Activated T-helper 1 cell treated with anti-CD3 and anti-CD28 coated beads, Interleukin-12 subunit alpha, Interleukin-12 subunit beta, Interleukin-2, Interleukin-4 antibody, amounts not matched to agents 30 ng/mL and 10 ng/mL and 1 ng/mL, durations not matched to agents 14 hours and 24 hours and 36 hours (primary cell): ENCODE data around the gene RNPEP. TPM values are rescaled to one million over a fixed set of nuclear protein-coding genes. Genes with fewer than 3 reads are reported as not detected.
"Not testable (repeated sequence)": the region's sequence is repeated elsewhere in the genome, so short reads cannot be mapped to it uniquely, and the experiment has no call there.

Experiments used
- DNase-seq: peaks from one replicate; pipeline ENCODE4 v3.0.0; 2021; ENCODE audit warnings: low spot score
- H3K27ac Mint-ChIP-seq: one replicate; pipeline ENCODE4 v1.8.0; 2021; ENCODE audit warnings: mild to moderate bottlenecking, mixed read lengths
- H3K27me3 Mint-ChIP-seq: one replicate; pipeline ENCODE4 v1.8.0; 2022; ENCODE audit warnings: mild to moderate bottlenecking, moderate library complexity, mixed read lengths; ENCODE audit not compliant: insufficient read depth
- H3K36me3 Mint-ChIP-seq: one replicate; pipeline ENCODE4 v1.8.0; 2021; ENCODE audit warnings: low read depth, mixed read lengths
- H3K4me1 Mint-ChIP-seq: one replicate; pipeline ENCODE4 v1.8.0; 2021; ENCODE audit warnings: low read depth, mixed read lengths
- H3K4me3 Mint-ChIP-seq: one replicate; pipeline ENCODE4 v1.8.0; 2021; ENCODE audit warnings: mild to moderate bottlenecking, moderate library complexity, mixed read lengths
- H3K9me3 Mint-ChIP-seq: one replicate; pipeline ENCODE4 v1.8.0; 2021; ENCODE audit warnings: mixed read lengths
- intact Hi-C: fragments of 100-400 bp; cut with micrococcal nuclease; formaldehyde crosslinking; loops from one replicate; pipeline ENCODE4 v1.15.1; 2024
- total RNA-seq: library from RNA; stranded (reverse); gene quantifications from 2 replicates; pipeline ENCODE4 v1.2.3, GENCODE V29; 2022

RNPEP gene
- total RNA-seq, 1 donor from 2014 or later = 34.2 TPM

DNA sequence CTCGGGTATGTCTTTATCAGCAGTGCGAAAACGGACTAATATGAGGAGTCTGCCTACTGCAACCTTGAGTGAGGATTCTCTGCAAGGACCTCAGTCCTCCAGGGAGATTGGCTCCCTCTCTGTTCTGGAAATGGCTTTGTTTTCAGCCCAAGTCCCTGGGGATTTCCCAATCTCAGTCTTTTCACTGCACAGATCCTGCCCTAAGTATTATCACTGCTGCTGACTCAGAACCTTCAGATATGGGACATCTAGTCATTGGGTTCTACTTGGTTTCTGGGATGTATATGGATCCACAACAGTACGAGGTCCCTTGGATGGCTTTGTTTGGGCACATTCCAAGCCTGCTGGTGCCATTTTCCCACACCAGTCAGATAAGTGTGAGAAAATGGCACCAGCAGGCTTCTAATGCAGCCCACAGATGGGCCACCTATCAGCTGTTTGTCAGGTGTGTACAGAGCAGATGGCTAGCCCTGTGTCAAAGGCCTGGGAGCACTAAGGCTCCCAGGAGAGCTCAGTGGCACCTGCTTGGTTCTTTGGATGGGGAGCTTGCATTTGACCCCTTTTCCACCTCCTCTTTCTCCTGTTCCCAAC, 55.4 kb downstream of the RNPEP start:
- H3K36me3 Mint-ChIP-seq = no peaks in the 10 kb centered on the region
- H3K4me1 Mint-ChIP-seq = no peaks in the 10 kb centered on the region
- H3K9me3 Mint-ChIP-seq = no peaks in the 10 kb centered on the region
- H3K4me3 Mint-ChIP-seq = no peak overlapping the region
- H3K27ac Mint-ChIP-seq = no peak overlapping the region
- no peaks in the 10 kb centered on the region for H3K27me3 Mint-ChIP-seq
- intact Hi-C loops = no loop called here
- no peak for DNase-seq

DNA sequence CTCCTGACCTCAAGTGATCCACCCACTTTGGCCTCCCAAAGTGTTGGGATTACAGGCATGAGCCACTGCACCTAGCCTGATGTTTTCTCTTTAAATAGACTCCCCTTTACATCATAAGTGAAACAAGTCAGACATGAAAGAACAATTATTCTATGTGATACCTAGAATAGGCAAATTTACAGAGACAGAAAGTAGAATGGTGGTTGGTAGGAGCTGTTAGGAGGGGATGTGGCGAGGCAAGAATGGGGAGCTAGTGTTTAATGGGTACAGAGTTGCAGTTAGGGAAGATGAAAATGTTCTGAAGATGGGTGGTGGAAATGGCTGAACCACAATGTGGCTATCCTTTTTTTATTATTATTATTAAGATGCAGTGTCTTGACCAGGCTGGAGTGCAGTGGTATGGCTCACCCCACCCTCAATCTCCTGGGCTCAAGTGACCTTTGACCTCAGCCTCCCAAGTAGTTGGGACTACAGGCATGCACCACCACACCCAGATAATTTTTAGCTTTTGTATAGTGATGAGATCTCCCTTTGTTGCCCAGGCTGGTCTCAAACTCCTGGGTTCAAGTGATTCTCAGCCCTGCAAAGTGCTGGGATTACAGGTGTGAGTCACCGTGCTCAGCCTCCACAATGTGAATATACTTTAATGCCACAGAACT, 56.4 kb downstream of the RNPEP start:
- no peaks in the 10 kb centered on the region for H3K27me3 Mint-ChIP-seq
- no peaks in the 10 kb centered on the region for H3K36me3 Mint-ChIP-seq
- H3K9me3 Mint-ChIP-seq = no peaks in the 10 kb centered on the region
- no peak overlapping the region for H3K4me3 Mint-ChIP-seq
- H3K27ac Mint-ChIP-seq = no peak overlapping the region
- no peaks in the 10 kb centered on the region for H3K4me1 Mint-ChIP-seq
- intact Hi-C loops = no loop called here
- DNase-seq = no peak

DNA sequence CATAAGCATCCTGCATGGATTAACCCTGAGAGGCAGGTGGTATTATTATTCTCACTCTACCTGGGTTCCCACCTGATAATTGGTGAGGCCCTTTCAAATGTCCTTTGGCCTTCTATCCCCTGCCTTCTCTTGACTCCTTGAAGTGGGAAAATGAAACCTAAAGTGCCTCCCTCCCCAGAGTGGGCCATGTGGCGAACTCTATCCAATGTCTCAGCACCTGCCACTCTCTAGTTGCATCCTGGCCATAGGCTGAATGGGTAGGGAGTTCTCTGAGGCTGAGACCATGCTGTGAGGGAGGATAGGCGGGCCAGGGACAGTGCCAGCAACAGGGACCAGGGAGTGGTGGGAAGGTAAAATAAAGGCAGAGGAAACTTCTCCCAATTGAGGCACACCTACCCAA, 63.3 kb downstream of the RNPEP start:
- intact Hi-C loops = no loop called here
- DNase-seq = no peak
- Mint-ChIP-seq H3K4me3 (no peak overlapping the region), H3K27me3 (no peaks in the 10 kb centered on the region), H3K27ac (no peak overlapping the region), H3K9me3 (no peaks in the 10 kb centered on the region), H3K4me1 (no peaks in the 10 kb centered on the region), H3K36me3 (no peaks in the 10 kb centered on the region)

DNA sequence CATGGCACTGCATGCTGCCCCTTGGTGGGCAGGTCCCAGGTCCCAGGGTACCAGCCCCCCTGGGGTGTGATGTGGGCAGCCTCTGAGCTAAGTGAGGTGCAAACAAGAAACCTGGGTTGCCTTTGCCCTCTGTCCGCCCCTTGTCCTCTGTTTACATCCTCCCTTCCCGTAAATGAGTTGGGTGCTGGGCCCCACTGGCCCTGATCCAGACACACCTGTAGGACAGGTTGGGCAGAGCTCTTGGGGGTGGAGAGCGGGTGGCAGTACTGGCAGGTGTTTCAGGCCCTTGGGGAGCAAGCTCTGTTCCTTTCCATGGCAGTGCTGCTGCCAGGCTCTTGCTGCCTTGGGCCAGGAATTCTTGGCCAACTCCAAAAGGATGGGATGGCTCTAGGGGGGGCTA, 63.8 kb downstream of the RNPEP start:
- H3K4me1 Mint-ChIP-seq = no peaks in the 10 kb centered on the region
- no peaks in the 10 kb centered on the region for H3K27me3 Mint-ChIP-seq
- intact Hi-C loops = no loop called here
- H3K4me3 Mint-ChIP-seq = no peak overlapping the region
- no peak for DNase-seq
- no peaks in the 10 kb centered on the region for H3K9me3 Mint-ChIP-seq
- no peak overlapping the region for H3K27ac Mint-ChIP-seq
- H3K36me3 Mint-ChIP-seq = no peaks in the 10 kb centered on the region

DNA sequence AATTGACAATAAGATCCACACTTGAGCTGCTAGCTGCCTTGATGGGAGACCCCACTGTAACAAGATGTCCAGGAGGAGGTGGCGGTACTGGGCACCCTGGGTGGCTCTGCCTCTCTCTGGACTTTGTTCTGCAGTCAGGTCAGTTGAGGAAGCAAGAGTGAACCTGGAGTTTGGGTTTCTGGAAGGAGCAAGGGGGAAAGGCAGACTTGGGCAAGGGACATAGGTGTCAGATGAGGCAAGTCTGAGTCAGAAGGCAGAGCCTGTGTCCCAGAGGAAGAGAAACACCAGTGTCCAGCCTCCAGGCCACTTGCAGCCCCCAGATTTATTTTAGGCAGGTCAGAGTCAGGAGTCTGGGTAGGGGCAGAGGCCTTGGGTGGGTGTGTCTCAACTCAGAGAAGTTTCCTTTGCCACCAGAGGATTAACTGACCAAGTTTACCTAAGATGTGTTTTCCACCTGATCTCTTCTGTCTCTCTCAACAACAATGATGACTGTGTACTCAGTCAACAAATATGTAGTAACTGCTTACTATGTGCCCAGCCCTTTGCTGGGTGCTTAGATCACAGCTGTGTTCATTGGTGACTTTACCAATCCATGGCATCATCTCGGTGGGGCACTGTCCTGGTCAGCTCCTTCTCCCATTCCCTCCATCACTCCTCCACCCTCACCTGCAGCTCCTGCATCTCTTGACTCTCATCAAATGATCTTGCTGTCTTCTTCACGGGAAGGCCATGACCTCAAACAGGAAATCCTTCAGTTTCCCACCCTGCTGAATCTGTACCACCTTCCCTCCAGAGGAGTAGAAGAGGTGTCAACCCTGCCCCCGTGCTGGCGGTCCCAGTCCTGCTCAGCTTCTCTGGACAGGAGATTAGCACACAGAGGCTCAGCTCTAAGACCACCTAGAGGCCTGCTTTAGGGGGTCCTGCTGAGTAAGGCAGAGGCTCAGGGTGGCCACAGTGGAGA, 64.6 kb downstream of the RNPEP start:
- Mint-ChIP-seq H3K36me3 (no peaks in the 10 kb centered on the region), H3K4me1 (no peaks in the 10 kb centered on the region), H3K27ac (no peak overlapping the region), H3K9me3 (no peaks in the 10 kb centered on the region), H3K4me3 (no peak overlapping the region), H3K27me3 (no peaks in the 10 kb centered on the region)
- no peak for DNase-seq
- intact Hi-C loops = no loop called here

DNA sequence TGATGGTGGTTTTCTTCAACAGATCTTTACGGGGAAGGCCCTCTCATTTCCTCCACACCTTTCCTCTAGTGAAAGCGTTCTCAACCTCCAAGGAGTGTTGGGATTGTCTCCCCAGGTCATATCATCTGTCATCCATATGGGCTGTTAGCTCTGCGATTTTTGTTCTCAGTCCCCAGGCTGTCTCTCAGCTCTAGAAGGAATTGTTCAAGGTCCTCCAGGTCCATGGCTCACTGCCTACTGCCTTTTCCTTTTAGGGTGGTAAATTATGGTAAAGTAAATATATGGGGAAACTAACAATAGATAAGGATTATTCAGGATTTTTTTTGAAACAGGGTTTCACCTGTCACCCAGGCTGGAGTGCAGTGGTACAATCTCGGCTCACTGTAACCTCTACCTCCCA, 65.5 kb downstream of the RNPEP start:
- Mint-ChIP-seq H3K9me3 (no peaks in the 10 kb centered on the region), H3K4me3 (no peak overlapping the region), H3K4me1 (no peaks in the 10 kb centered on the region), H3K27ac (no peak overlapping the region), H3K27me3 (no peaks in the 10 kb centered on the region), H3K36me3 (no peaks in the 10 kb centered on the region)
- intact Hi-C loops = no loop called here
- DNase-seq = no peak

DNA sequence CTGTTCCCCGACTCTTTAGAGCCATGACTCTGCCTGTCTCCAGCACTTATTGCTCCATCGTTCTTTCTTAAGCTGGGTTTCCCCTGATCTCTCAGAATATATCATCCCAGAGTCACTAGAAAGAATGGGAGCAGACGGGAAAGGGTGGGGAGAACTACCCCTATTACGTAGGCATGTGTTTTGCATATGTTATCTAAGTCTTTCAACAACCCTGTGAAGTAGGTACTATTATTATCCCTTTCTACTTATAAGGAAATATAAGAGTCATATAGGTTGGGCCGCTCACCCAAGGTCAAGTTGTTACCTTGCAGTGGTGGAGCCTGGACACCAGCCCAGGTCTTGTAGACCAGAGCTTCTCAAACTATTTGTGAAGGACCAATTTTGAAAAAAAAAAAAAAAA, 66.7 kb downstream of the RNPEP start:
- Mint-ChIP-seq H3K36me3 (no peaks in the 10 kb centered on the region), H3K4me1 (no peaks in the 10 kb centered on the region), H3K4me3 (no peak overlapping the region), H3K9me3 (no peaks in the 10 kb centered on the region), H3K27me3 (peaks cover 3% of the 10 kb centered on the region), H3K27ac (no peak overlapping the region)
- intact Hi-C loops = no loop called here
- DNase-seq = no peak

DNA sequence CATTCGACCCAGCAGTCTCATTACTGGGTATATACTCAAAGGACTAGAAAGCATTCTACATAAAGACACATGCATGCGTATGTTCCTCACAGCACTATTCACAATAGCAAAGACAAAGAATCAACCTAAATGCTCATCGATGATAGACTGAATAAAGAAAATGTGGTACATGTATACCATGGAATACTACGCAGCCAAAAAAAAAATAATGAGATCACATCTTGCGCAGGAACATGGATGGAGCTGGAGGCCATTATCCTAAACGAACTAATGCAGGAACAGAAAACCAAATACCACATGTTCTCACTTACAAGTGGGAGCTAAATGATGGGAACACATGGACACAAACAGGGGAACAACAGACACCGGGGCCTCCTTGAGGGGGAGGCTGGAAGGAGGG, 71.6 kb downstream of the RNPEP start:
- Mint-ChIP-seq H3K4me1 (no peaks in the 10 kb centered on the region), H3K4me3 (no peak overlapping the region), H3K36me3 (no peaks in the 10 kb centered on the region), H3K27me3 (peaks cover 5% of the 10 kb centered on the region), H3K27ac (no peak overlapping the region), H3K9me3 (no peaks in the 10 kb centered on the region)
- no peak for DNase-seq
- intact Hi-C loops = no loop called here

DNA sequence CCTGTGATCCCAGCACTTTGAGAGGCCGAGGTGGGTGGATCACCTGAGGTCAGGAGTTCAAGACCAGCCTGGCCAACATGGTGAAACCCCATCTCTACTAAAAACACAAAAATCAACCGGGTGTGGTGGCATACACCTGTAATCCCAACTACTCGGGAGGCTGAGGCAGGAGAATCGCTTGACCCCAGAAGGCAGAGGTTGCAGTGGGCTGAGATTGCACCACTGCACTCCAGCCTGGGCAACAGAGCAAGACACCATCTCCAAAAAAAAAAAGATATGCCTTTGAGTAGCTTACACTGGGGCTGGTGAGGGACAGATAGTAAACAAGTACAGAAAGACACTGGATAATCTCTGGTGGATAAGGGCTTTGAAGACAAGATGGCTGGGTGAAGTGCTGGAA, 72.2 kb downstream of the RNPEP start:
- DNase-seq, H3K27ac Mint-ChIP-seq, intact Hi-C loops, H3K4me3 Mint-ChIP-seq, H3K4me1 Mint-ChIP-seq, H3K9me3 Mint-ChIP-seq, H3K36me3 Mint-ChIP-seq, H3K27me3 Mint-ChIP-seq: not testable (repeated sequence)

Other genes starting within 250 kb of the RNPEP start
- gene IPO9, start 153.5 kb upstream of the RNPEP start, total RNA-seq = 58.5 and 61.6 TPM in 2 replicates
- 0.67 and 0.73 TPM in 2 replicates for gene SHISA4, start 93.8 kb upstream of the RNPEP start, total RNA-seq
- not detected in 2 replicates for gene LMOD1, start 36.1 kb upstream of the RNPEP start, total RNA-seq
- gene TIMM17A, start 27.1 kb upstream of the RNPEP start, total RNA-seq = 117 and 127 TPM in 2 replicates
- gene ELF3, start 27.9 kb downstream of the RNPEP start, total RNA-seq = 0.23 and 0.59 TPM in 2 replicates
- not detected in 2 replicates for gene GPR37L1, start 140.3 kb downstream of the RNPEP start, total RNA-seq
- 56.6 and 69.0 TPM in 2 replicates for gene ARL8A, start 162.1 kb downstream of the RNPEP start, total RNA-seq
- gene PTPN7, start 178.0 kb downstream of the RNPEP start, total RNA-seq = 584 and 597 TPM in 2 replicates
- not detected in 2 replicates for gene LGR6, start 211.2 kb downstream of the RNPEP start, total RNA-seq